HG02973 (cell line): ENCODE results near the gene INPP5B.
A peak's percentile ranks its signal among the peaks of the same experiment; 100 is the strongest.

Experiments
- ATAC-seq: cut with Tn5 transposase; IDR thresholded peaks from one replicate; pipeline ENCODE4 v1.9.1; 2021; ENCODE audit warnings: moderate library complexity; ENCODE audit not compliant: unreplicated experiment

The INPP5B gene

GRCh38 chr1:37845049-37845646 lies 101.7 kb downstream of the INPP5B start:
- ATAC-seq, result no peak

- ATAC-seq, result no peak
Observed at GRCh38 chr1:37844536-37844935, 102.3 kb downstream of the INPP5B start.

DNA sequence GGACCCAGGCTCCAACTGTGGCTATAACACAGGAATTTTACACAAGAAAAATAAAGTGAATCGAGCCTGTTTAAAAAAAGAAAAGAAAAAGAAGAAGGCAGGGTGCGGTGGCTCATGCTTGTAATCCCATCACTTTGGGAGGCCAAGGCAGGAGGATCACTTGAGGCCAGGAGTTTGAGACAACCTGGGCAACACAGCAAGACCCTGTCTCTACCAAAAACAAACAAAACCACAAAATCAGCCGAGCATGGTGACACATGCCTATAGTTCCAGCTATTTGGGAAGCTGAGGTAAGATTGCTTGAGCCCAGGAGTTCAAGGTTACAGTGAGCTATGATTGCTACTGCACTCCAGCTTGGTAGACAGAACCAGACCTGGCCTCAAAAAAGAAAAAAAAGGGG lies 105.2 kb downstream of the INPP5B start:
- no peak for ATAC-seq

GRCh38 chr1:37840711-37841110 lies 106.1 kb downstream of the INPP5B start:
- ATAC-seq, result no peak

DNA sequence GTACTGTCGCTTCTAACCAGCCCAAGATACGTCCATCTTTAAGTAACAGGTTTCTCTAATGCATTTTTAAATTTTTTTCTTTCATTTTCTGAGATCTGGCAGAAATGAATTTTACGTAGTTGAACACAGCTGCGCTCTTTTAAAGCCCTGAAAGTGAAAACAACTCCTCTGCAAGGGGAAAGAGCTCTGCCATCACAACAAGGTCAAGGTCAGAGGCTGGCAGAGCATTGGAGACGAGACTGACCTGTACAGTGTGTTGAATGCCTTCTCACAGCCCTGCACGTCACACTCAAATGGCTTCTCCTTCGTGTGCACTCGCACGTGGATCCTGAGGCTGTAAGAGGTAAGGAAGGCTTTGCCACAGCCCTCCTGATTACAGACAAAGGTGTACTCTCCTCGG lies 107.2 kb downstream of the INPP5B start:
- ATAC-seq, result no peak

GRCh38 chr1:37836788-37837187 lies 110.1 kb downstream of the INPP5B start:
- no peak for ATAC-seq

DNA sequence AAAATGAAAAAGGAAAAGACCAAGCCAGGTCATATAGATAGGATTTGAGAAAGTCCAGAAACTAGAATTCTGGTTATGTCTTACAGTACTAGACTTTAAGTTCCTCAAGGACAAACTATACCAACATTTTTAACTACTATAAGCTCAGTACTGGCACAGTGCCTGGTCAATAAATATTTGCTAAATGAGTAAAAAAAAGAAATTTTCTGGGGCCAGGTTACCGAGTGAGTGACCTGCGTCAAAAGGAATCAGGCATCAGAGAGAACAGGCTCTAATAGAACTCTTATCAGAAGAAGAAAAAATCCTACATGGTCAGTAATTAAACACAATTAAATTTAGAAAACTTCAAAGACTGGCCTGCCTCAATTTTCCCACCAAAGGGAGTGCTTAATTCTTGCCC lies 115.0 kb downstream of the INPP5B start:
- ATAC-seq, result no peak

GRCh38 chr1:37831109-37831508 lies 115.7 kb downstream of the INPP5B start:
- ATAC-seq, result no peak

GRCh38 chr1:37828410-37829074 lies 118.3 kb downstream of the INPP5B start:
- no peak for ATAC-seq

- no peak for ATAC-seq
Observed at GRCh38 chr1:37825506-37825905, 121.3 kb downstream of the INPP5B start.

DNA sequence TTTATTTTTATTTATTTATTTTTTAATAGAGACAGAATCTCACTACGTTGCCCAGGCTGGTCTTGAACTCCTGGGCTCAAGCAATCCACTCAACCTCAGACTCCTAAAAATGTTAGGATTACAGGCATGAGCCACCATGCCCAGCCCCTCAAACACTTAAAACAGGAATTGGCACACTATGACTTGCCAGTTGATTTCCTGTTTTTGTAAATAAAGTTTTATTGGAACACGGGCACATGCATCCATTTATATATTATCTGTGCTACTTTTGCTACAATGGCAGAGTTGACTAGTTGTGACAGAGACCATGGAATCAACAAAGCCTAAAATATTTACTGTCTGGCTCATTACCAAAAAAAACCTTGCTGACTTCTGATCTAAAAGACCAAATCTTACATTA lies 122.9 kb downstream of the INPP5B start:
- ATAC-seq, result no peak

- no peak for ATAC-seq
Observed at GRCh38 chr1:37822906-37823815, 123.7 kb downstream of the INPP5B start.

- no peak for ATAC-seq
Observed at GRCh38 chr1:37821481-37821880, 125.4 kb downstream of the INPP5B start.

DNA sequence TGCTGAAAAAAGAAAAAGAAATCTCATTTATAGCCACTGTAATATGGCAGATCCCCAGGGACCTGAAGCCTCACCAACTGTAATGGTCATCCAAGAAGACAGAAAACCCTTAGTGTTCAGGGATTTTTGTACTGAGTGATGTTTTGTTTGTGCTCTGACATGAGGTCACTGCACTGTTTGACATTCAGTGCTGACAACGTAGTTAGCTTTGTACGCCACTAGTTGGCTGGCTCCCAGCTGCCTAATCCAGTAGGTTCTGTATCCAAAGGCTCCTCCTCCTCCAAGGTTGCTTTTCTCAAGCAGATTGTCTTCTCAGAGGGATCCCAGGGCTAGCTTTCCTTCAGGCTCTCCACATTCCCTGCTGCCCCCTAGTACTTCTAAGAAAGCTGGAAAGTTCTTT lies 129.4 kb downstream of the INPP5B start:
- ATAC-seq, result no peak

- ATAC-seq, result no peak
Observed at GRCh38 chr1:37814252-37814651, 132.6 kb downstream of the INPP5B start.

GRCh38 chr1:37813529-37814145 lies 133.2 kb downstream of the INPP5B start:
- ATAC-seq, result no peak

GRCh38 chr1:37811027-37811655 lies 135.7 kb downstream of the INPP5B start:
- ATAC-seq, result peak; percentile 34
